SKM-1 treated with dmso at 0.1 percent for 144 hours (cell line): ENCODE results near the gene FBXL14.

Experiments
- DNase-seq: peaks from one replicate; lab custom pipeline; 2025; ENCODE audit not compliant: unreplicated experiment; lab: John Stamatoyannopoulos, UW

The FBXL14 gene

GRCh38 chr12:1539135-1539534 lies 55.2 kb downstream of the FBXL14 start:
- no peak for DNase-seq

DNA sequence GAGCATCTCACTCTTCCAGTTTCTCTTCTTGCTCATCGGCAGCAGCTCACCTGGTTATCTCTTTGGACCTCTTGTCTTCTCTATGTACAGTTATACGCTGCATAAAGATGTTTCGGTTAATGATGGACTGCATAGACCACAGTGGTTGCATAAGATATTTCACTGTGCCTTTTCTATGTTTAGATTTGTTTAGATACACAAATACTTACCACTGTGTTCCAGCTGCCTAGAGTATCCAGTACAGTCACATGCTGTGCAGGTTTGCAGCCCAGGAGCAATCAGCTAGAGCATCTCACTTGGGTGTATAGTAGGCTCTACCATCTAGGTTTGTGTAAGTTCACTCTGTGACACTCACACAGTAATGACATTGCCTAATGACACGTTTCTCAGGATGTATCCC lies 57.6 kb downstream of the FBXL14 start:
- no peak for DNase-seq

DNA sequence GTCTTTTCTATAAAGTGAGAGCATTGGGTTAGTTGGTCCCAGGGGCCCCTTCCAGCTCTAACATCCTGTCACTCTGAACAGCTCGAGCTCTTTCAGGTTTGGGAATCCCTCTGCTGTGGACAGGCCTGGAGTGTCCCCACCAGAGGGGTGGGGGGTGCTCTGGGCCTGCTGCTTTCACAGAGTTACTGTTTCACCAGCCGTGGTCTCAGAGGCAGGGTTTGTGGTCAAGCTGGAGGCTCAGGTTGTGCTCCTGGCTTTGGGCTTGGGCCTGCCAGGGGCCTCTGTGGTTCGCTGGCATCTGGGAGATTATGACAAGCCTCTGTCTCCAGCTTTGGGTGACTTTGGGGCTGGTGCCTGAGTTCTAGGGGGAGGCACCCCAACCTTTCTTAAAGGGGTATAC lies 59.6 kb downstream of the FBXL14 start:
- no peak for DNase-seq

DNA sequence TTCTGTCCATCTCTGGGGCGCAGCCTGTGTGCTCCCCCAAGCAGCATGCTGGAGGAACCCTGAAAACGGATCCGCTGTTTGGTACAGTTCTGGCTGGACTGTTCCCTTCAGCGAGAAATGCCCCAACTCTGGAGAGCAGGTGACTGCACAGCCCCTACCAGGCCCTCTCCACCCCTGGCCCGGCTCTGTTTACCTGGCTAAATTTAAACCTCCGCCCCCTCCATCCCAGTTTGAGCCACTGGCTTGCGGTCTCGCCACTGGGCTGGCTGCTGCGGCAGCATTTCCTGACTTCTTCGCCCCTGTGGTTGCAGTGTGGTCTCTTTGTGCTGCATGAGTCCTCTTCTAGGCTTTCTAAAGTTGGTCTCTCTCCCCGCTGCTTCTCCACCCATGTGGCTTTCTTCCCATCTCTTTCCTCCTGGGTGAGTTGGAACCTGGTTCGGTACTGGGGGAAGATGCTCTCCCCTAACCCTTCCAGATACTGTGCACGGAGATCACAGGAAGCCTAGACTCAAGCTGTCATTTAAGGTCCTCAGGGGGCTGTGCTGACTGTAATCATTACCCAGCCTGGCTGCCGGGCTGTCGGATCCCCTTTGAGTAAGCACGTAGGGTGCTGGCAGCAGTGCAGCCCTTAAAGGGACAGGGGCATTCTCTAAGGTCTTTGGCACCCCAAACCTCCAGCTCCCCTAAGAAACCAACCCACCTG lies 60.6 kb downstream of the FBXL14 start:
- no peak for DNase-seq

DNA sequence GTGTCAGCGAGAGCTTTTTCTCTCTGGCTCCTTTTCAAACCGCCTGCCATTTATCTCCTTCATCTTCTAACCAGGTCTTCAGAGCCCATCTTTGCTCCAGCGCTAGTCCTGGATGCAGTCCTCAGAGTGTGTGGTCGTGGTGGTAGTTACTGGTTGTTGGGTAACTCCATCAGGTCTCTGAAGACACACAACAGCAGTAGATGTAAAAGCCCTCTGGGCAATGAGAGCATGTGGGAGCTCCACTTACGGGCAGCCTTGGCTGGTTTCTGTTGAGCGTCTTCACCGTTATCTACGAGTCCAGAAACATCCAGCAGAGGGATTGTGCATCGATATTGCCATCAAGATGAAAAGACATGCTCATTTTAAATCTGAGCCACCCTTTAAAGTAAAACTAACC lies 61.2 kb downstream of the FBXL14 start:
- no peak for DNase-seq

- DNase-seq: no peak
These were observed 61.8 kb downstream of the FBXL14 start for GRCh38 chr12:1532375-1533165.

DNA sequence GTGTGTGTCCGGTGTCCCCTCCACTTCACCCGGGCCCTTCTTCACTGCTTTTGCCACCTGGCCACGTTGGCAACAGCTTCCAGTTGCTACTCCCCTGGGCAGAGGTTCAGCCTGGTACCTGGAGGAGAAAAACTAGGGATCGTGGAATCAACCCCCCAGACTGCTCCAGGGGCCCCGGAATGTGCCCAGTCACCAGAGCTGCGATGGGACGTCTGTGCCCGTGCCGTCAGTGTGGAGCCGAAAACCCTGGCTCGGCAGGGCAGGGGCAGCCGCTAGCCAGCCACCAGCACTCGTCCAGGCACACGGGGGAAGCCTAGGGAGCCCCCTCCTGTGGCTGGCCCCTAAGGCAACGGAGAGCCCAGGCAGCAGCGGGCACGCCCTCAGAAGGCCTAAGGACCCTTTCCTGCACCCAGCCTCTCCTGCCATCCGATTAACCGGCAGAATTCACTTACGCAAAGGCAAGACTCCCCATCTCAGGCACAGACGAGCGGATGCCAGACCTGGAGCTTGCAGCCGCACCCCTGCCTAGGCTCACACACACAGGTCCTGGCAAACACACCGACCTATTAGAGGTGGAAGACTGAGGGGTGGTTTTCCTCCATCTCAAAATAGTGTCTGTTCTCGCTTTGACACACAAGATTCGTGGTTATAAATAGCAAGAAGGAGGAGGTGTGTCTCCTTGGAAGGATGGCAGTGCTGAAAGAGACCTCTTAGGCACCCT lies 62.6 kb downstream of the FBXL14 start:
- DNase-seq: no peak

- DNase-seq: no peak
These were observed 63.2 kb downstream of the FBXL14 start for GRCh38 chr12:1531153-1531653.

- DNase-seq: no peak
These were observed 63.7 kb downstream of the FBXL14 start for GRCh38 chr12:1530592-1531152.

GRCh38 chr12:1529862-1530591 lies 64.4 kb downstream of the FBXL14 start:
- DNase-seq: no peak

- DNase-seq: no peak
These were observed 65.0 kb downstream of the FBXL14 start for GRCh38 chr12:1529228-1529861.

DNA sequence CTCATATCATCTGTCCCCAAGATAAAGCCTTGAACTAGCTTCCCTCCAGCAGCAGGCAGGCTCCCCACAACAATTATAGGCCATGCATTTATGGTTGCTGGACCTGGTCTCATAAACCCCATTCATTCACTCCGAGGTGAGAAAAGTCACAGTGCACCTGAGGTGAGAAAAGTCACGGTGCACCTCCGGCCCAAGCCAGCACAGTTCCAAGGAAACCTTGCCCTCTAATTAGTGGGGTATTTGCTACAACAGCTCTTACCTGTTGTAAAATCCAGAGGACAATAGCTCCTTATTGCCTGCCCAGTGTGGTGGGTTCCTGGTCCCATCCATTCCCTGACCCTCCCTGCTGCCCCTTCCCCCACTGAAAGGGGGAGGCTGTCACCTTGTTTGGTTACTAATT lies 65.6 kb downstream of the FBXL14 start:
- no peak for DNase-seq

GRCh38 chr12:1527789-1528188 lies 66.6 kb downstream of the FBXL14 start:
- no peak for DNase-seq

- no peak for DNase-seq
These were observed 68.5 kb downstream of the FBXL14 start for GRCh38 chr12:1525858-1526257.

DNA sequence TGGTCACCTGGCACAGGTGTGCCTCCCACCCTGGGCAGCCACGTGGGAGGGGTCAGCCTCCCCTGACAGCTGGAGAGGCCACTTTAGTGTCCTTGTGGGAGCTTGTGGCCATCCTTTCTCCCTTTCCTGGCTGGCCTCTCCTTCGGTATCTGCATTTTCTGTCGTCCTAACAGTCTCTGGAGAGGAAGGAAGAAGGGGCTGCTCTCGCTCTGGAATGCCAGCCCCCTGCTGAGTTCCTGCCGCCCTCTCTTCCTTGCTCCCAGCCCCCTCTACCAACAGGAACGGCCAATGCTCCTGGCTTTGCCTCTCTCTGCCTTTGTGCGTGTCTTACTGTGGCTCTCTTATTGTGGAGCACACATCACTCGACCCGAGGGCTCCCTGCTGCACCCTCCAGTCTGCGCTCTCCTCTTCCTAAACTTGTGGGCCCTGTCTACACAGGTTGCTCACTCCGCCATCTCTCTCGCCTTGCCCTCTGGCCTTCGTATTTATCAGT lies 70.8 kb downstream of the FBXL14 start:
- DNase-seq: no peak

DNA sequence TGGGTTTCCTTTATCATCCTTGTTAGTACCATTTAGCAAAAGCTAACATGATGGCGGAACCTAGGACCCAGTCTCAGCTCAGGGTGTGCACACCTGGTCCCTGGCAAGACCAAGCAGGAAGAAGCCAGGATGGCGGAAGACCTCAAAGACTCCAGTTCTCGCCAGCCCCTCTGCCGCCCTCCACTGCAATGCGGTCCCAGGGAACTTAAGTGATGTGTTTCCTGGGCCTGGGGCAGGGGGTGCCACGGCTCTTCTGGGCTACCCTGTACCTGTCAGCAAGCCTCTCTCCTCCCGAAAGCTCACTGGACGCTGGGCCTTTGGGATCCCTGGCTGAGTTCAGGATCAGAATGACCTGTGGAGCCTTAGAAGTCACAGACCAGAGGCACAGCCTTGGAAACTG lies 71.3 kb downstream of the FBXL14 start:
- no peak for DNase-seq

GRCh38 chr12:1519642-1520041 lies 74.7 kb downstream of the FBXL14 start:
- DNase-seq: no peak

- DNase-seq: no peak
These were observed 75.5 kb downstream of the FBXL14 start for GRCh38 chr12:1518591-1519516.
